ENCODE data around the gene UST. TPM values are rescaled to one million over a fixed set of nuclear protein-coding genes. Genes with fewer than 3 reads are reported as not detected.

Gene UST
- total and polyA plus RNA-seq, 9 of the 15 experiments (the other 6 are each of a cell fraction or from before 2014, with no cell fraction given), result 0.04 to 0.10 TPM; not detected in 7

- no peaks in the 10 kb centered on the region for H3K9me1 ChIP-seq (ENCODE audit: control insufficient read depth, insufficient read depth, low read length)
- FAIRE-seq (no peak), ATAC-seq (no peak), DNase-seq (ENCODE audit: extremely low read depth in 1 of 4, low spot score in 3 of 4) (no peak)
- H3K79me2 ChIP-seq (ENCODE audit: control insufficient read depth, insufficient read depth, low read length), result no peaks in the 10 kb centered on the region
- intact Hi-C loops (cut with micrococcal nuclease) (no loop called here), in situ Hi-C loops (cut with MboI) (no loop called here)
- no peaks in the 10 kb centered on the region for H3K4me1 ChIP-seq (replicated peaks in 1 of 2; ENCODE audit: control insufficient read depth in 2 of 2, insufficient read depth in 2 of 2, low read length in 2 of 2)
- H4K20me1 ChIP-seq (replicated peaks; ENCODE audit: control insufficient read depth, insufficient read depth, low read length), result no peaks in the 10 kb centered on the region
- no peaks in the 10 kb centered on the region for H3K9me3 ChIP-seq (replicated peaks; ENCODE audit: control insufficient read depth, insufficient read depth, low read depth, low read length)
- POLR2A ChIA-PET, result interaction anchor here (0.6 kb wide), 1 partner anchor 23 kb away, joined by 4 read pairs; no protein-coding TSS in a partner anchor
- no peak overlapping the region for H3K4me3 ChIP-seq
- H2AFZ ChIP-seq (ENCODE audit: low read depth, low read length), result no peak overlapping the region
- CTCF ChIA-PET (ENCODE audit: low intra/inter-chr PET ratio), result no interaction called here
- no peak overlapping the region for H3K9ac ChIP-seq (ENCODE audit: insufficient read depth in 1 of 2, low read depth in 2 of 2, low read length in 2 of 2)
- no TSS peak for BruUV-seq (replicated peaks)
- under 1% methylated on average over 6 of the region's 6 CpGs for WGBS (ENCODE audit: insufficient coverage, low coverage, missing lambda C conversion rate)
- no peak overlapping the region for H3K27ac ChIP-seq (ENCODE audit: extremely low read depth, low read depth, low read length)
- no peak overlapping the region for H3K4me2 ChIP-seq (ENCODE audit: insufficient read depth, low read length)
- TF ChIP-seq ZNF551 (CRISPR knock-in tag; IDR thresholded peaks at IDR 0.05), result no peak
- no peak for TF ChIP-seq NR0B1 (IDR thresholded peaks at IDR 0.05; ENCODE audit: partially characterized antibody)
- TF ChIP-seq SMC3 (conservative IDR thresholded peaks at IDR 0.05; ENCODE audit: insufficient read depth, low read depth, low read length), result no peak
- TF ChIP-seq ZNF518B (CRISPR knock-in tag; IDR thresholded peaks at IDR 0.05), result no peak
- no peak for TF ChIP-seq BACH1 (tag; IDR thresholded peaks at IDR 0.05)
- no peak for TF ChIP-seq RHOXF2B (CRISPR knock-in tag; conservative IDR thresholded peaks at IDR 0.05)
- no peak for TF ChIP-seq DEAF1 (CRISPR knock-in tag; IDR thresholded peaks at IDR 0.05)
- no peak for TF ChIP-seq CBX2 (IDR thresholded peaks at IDR 0.05; ENCODE audit: insufficient read depth, low read length, poor library complexity, severe bottlenecking)
- TF ChIP-seq BMI1 (IDR thresholded peaks at IDR 0.05; ENCODE audit: low read length), result no peak
- TF ChIP-seq ZNF75A (CRISPR knock-in tag; IDR thresholded peaks at IDR 0.05), result no peak
- TF ChIP-seq ZNF655 (CRISPR knock-in tag; IDR thresholded peaks at IDR 0.05), result no peak
- TF ChIP-seq ZNF277 (CRISPR knock-in tag; IDR thresholded peaks at IDR 0.05; ENCODE audit: borderline replicate concordance), result no peak
- no peaks in the 10 kb centered on the region for H3K36me3 ChIP-seq (ENCODE audit: control insufficient read depth, insufficient read depth, low read length)
- peaks cover 2 to 8% of the 10 kb centered on the region in 2 experiments; a peak in 3 of 5 replicates for H3K27me3 ChIP-seq (ENCODE audit: control insufficient read depth in 2 of 2, insufficient read depth in 2 of 2, low read length in 2 of 2)
Measured at GRCh38 chr6:148803979-148804378, 57.1 kb downstream of the UST start.
